PFSK-1 (cell line): ENCODE measurements around the gene MIOS.

ENCODE experiments used
- POLR2AphosphoS5 ChIP-seq: IDR thresholded peaks from 2 replicates; pipeline ENCODE4 v1.6.1; 2012; ENCODE audit warnings: low read depth, mild to moderate bottlenecking, control low read depth, low read length, moderate library complexity
- REST ChIP-seq, 2 experiments: IDR thresholded peaks; 2 replicates each; pipeline versions ENCODE4 v1.6.1 to v1.8.0; 2011 to 2012; ENCODE audit warnings: low read depth in 2 of 2, low read length in 2 of 2, control low read depth in 1 of 2, inconsistent platforms in 1 of 2, mild to moderate bottlenecking in 1 of 2, moderate library complexity in 1 of 2; ENCODE audit not compliant: insufficient read depth in 1 of 2
- SIN3A ChIP-seq: IDR thresholded peaks from 2 replicates; pipeline ENCODE4 v1.6.1; 2012; ENCODE audit warnings: mild to moderate bottlenecking, low read length, moderate library complexity, borderline replicate concordance; ENCODE audit not compliant: insufficient read depth
- TAF1 ChIP-seq: IDR thresholded peaks from 2 replicates; pipeline ENCODE4 v1.6.1; 2012; ENCODE audit warnings: low read length, control low read depth, borderline replicate concordance; ENCODE audit not compliant: insufficient read depth

- TF ChIP-seq POLR2AphosphoS5 = no peak
- TF ChIP-seq REST (IDR thresholded peaks at IDR 0.05; ENCODE audit: insufficient read depth in 1 of 2, low read depth in 2 of 2, low read length in 2 of 2) = no peak
- TF ChIP-seq SIN3A = peak; percentile 10; the same call in 1 of the 2 replicates
- TF ChIP-seq TAF1 = no peak
These were observed 1.3 kb downstream of the MIOS start for GRCh38 chr7:7567898-7568531.
